KMS-11 (cell line): Measurements from ENCODE around the gene OCA2.

Source experiments
- H2AFZ ChIP-seq: fragments of 200-600 bp; sonication (generic); 2 replicates; pipeline ENCODE4 v1.6.1; 2016; ENCODE audit warnings: antibody characterized with exemption, mixed run types, low read depth
- H3K27ac ChIP-seq: fragments of 200-600 bp; sonication (generic); 2 replicates; pipeline ENCODE4 v1.6.1; 2016; ENCODE audit warnings: mild to moderate bottlenecking, mixed run types
- H3K27me3 ChIP-seq: fragments of 200-600 bp; sonication (generic); 2 replicates; pipeline ENCODE4 v1.6.1; 2017; ENCODE audit warnings: mild to moderate bottlenecking, low read depth, mixed run types, moderate library complexity; ENCODE audit not compliant: insufficient read depth
- H3K36me3 ChIP-seq: fragments of 200-600 bp; sonication (generic); 2 replicates; pipeline ENCODE4 v1.6.1; 2017; ENCODE audit warnings: mild to moderate bottlenecking, mixed run types; ENCODE audit not compliant: insufficient read depth
- H3K4me1 ChIP-seq: fragments of 200-600 bp; sonication (generic); 2 replicates; pipeline ENCODE4 v1.6.1; 2016; ENCODE audit warnings: mild to moderate bottlenecking, low read depth, mixed run types; ENCODE audit not compliant: poor library complexity, severe bottlenecking
- H3K4me2 ChIP-seq: fragments of 200-600 bp; sonication (generic); 2 replicates; pipeline ENCODE4 v1.7.0; 2016; ENCODE audit warnings: mild to moderate bottlenecking, mixed run types
- H3K4me3 ChIP-seq: fragments of 200-600 bp; sonication (generic); IDR thresholded peaks from 2 replicates; pipeline ENCODE4 v1.6.1; 2017; ENCODE audit warnings: low read depth, low read length, mixed read lengths; ENCODE audit not compliant: insufficient read depth
- H3K79me2 ChIP-seq: fragments of 200-600 bp; sonication (generic); 2 replicates; pipeline ENCODE4 v1.6.1; 2016; ENCODE audit warnings: low read depth, mixed run types; ENCODE audit not compliant: insufficient read depth
- H3K9ac ChIP-seq: fragments of 200-600 bp; sonication (generic); 2 replicates; pipeline ENCODE4 v1.6.1; 2016; ENCODE audit warnings: mild to moderate bottlenecking, mixed run types
- H4K20me1 ChIP-seq: fragments of 200-600 bp; sonication (generic); 2 replicates; pipeline ENCODE4 v1.6.1; 2016; ENCODE audit warnings: mild to moderate bottlenecking, mixed run types; ENCODE audit not compliant: insufficient read depth
- CTCF ChIP-seq: fragments of 200-600 bp; sonication (generic); conservative IDR thresholded peaks from 2 replicates; pipeline ENCODE4 v1.6.1; 2017; ENCODE audit warnings: low read depth, mild to moderate bottlenecking, antibody characterized with exemption, low read length, moderate library complexity, mixed read lengths

The OCA2 gene

DNA sequence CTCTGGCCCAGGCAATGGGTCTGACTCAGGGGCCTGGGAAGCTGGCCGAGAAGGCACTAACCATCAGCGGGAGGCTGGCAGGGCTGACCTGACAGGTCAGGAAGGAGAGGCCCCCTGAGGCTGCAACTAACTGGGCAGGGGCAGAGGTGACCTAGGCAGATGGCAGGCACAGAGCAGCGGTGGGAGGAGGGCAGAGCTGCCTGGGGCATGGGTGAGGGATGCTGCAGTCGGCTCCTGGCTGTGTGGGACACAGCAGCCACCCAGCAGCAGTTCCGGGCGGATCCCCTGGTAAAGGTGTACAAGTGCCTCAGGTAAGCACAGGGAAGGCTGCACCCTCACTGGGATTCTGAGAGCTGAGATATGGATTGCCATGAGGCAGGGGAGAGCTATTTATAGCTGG is 236.1 kb downstream of the OCA2 start:
- no peaks in the 10 kb centered on the region for H3K79me2 ChIP-seq
- H3K27ac ChIP-seq = no peak overlapping the region
- H3K9ac ChIP-seq = no peak overlapping the region
- H4K20me1 ChIP-seq = no peaks in the 10 kb centered on the region
- H3K36me3 ChIP-seq = no peaks in the 10 kb centered on the region
- H3K4me2 ChIP-seq = no peak overlapping the region
- H3K4me3 ChIP-seq = no peak overlapping the region
- TF ChIP-seq CTCF = no peak
- H2AFZ ChIP-seq = no peak overlapping the region
- H3K4me1 ChIP-seq = no peaks in the 10 kb centered on the region
- H3K27me3 ChIP-seq = no peaks in the 10 kb centered on the region

DNA sequence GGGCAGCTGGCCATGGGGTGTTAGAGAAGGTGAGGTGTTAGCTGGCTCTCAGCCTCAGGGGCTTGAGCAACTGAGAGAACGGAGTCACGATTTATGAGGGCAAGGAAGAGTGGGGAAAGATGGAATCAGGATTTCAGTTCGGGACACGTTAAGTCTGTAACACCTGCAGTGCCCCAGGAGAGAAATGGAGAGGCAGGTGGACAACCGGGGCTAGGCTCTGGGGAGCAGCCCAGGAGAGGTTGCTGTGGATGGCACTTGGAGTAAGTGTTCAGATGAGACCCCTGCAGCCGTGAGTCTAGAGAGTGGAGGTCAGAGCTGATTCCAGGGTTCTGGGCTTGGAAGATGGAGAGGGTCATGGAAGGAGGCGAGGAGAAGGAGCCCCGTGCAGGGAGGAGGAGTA is 237.9 kb downstream of the OCA2 start:
- H3K79me2 ChIP-seq = no peaks in the 10 kb centered on the region
- no peak overlapping the region for H3K9ac ChIP-seq
- H3K36me3 ChIP-seq = no peaks in the 10 kb centered on the region
- H3K4me1 ChIP-seq = no peaks in the 10 kb centered on the region
- no peak overlapping the region for H3K4me3 ChIP-seq
- H3K27ac ChIP-seq = no peak overlapping the region
- H2AFZ ChIP-seq = no peak overlapping the region
- no peaks in the 10 kb centered on the region for H4K20me1 ChIP-seq
- H3K27me3 ChIP-seq = no peaks in the 10 kb centered on the region
- TF ChIP-seq CTCF = no peak
- H3K4me2 ChIP-seq = no peak overlapping the region

DNA sequence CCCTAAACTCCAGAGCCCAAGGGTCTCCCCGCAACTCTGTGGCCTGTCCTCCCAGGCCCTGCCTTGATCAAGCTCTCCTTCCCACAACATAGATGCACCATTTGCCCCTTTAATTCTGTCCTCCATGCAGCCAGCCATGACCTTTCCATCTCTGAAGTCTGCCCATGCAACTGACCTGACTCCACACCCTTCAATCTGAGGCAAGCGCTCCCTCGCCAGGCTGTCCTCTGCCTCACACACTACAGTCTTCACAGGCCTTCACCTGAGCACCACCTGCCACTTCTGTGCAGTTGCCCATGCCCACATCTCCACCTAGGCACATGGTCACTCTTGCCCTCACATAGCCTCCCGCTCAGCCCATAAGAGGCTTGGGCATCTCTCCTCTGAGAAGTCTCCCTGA is 244.0 kb downstream of the OCA2 start:
- TF ChIP-seq CTCF = no peak
- Histone ChIP-seq H3K4me2 (no peak overlapping the region), H3K4me3 (no peak overlapping the region), H3K4me1 (no peaks in the 10 kb centered on the region), H3K79me2 (no peaks in the 10 kb centered on the region), H3K9ac (no peak overlapping the region), H3K27ac (no peak overlapping the region), H2AFZ (no peak overlapping the region), H3K27me3 (no peaks in the 10 kb centered on the region), H4K20me1 (no peaks in the 10 kb centered on the region), H3K36me3 (no peaks in the 10 kb centered on the region)

DNA sequence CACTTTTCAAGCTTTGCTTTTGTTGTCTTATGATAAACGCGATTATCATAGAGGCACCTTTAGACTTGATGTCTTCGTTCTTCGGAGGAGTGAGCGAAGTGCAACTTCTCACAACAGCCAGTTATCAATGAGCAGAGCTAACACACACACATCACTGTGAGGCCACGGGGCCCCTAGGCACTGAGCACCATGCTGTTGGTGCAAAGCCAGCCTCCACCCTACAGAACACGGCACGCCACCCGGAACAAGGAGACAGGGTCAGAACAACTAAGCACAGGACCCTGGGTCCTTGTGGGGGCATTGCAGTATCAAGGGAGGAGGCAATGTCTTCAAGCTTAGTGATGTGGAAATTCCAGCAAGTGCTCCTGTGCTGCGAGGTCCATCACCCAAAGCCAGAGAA is 244.5 kb downstream of the OCA2 start:
- H3K4me2 ChIP-seq = no peak overlapping the region
- TF ChIP-seq CTCF = no peak
- no peak overlapping the region for H3K9ac ChIP-seq
- H3K36me3 ChIP-seq = no peaks in the 10 kb centered on the region
- H3K4me1 ChIP-seq = no peaks in the 10 kb centered on the region
- no peaks in the 10 kb centered on the region for H3K27me3 ChIP-seq
- H2AFZ ChIP-seq = no peak overlapping the region
- no peaks in the 10 kb centered on the region for H3K79me2 ChIP-seq
- H4K20me1 ChIP-seq = no peaks in the 10 kb centered on the region
- H3K27ac ChIP-seq = no peak overlapping the region
- H3K4me3 ChIP-seq = no peak overlapping the region
